Thyroid gland (tissue), 4 donors: ENCODE measurements around the gene TAT. TPM values are rescaled to one million over a fixed set of nuclear protein-coding genes. Genes with fewer than 3 reads are reported as not detected.
"Not testable (repeated sequence)": the region's sequence is repeated elsewhere in the genome, so short reads cannot be mapped to it uniquely, and the experiment has no call there.

Experiments used
- DNase-seq, 2 donors: peaks; one replicate each; pipeline ENCODE4 v3.0.0-alpha.2; 2019
- H3K27ac ChIP-seq, 3 donors: fragments of 200-600 bp; sonication (generic); 1 replicate in 2 of 3; 2 replicates in 1 of 3; pipeline ENCODE4 v1.5.1; 2016 to 2019; ENCODE audit warnings: mild to moderate bottlenecking in 1 of 3, moderate library complexity in 1 of 3
- H3K27me3 ChIP-seq: fragments of 200-600 bp; sonication (generic); one replicate; pipeline ENCODE4 v1.5.1; 2019
- H3K36me3 ChIP-seq, 2 donors: fragments of 200-600 bp; sonication (generic); one replicate each; pipeline ENCODE4 v1.5.1; 2016 to 2019
- H3K4me1 ChIP-seq, 2 donors: fragments of 200-600 bp; sonication (generic); one replicate each; pipeline ENCODE4 v1.5.1; 2017 to 2019
- H3K4me3 ChIP-seq, 3 donors: fragments of 200-600 bp; sonication (generic); replicated peaks in 1 of 3; 1 replicate in 2 of 3; 2 replicates in 1 of 3; pipeline ENCODE4 v1.5.1; 2016; ENCODE audit warnings: mild to moderate bottlenecking in 1 of 3
- H3K9me3 ChIP-seq: fragments of 200-600 bp; sonication (generic); one replicate; pipeline ENCODE4 v1.5.1; 2017
- POLR2A ChIP-seq, 2 donors: fragments of 450-650 bp; IDR thresholded peaks; one replicate each; pipeline ENCODE4 v1.6.1; 2017; ENCODE audit warnings: antibody characterized with exemption in 2 of 2, mild to moderate bottlenecking in 2 of 2, moderate library complexity in 1 of 2
- WGBS, 2 donors: methylation state at CpG; one replicate each; pipeline ENCODE4 v1.1.5; 2017; 5-methylcytosine and 5-hydroxymethylcytosine counted together
- intact Hi-C: fragments of 100-400 bp; cut with DNase I; formaldehyde crosslinking; loops from one replicate; pipeline ENCODE4 v1.15.1; 2023
- total RNA-seq, 4 donors: library from RNA; depleted of rRNA; stranded (reverse); fragments of >200 nt; gene quantifications; one replicate each; pipeline ENCODE4 v1.2.3, GENCODE V29; 2016
- TF ChIP-seq, protein P1 (sequence below), 6 experiments: fragments of 200-600 bp in 3 of 6; fragments of 450-650 bp in 3 of 6; sonication (generic) in 3 of 6; IDR thresholded peaks; one replicate each; pipeline ENCODE4 v1.5.1; 2016 to 2019; ENCODE audit warnings: antibody characterized with exemption in 6 of 6, mild to moderate bottlenecking in 2 of 6, inconsistent platforms in 1 of 6, moderate library complexity in 1 of 6

Gene TAT
- total RNA-seq, 4 donors from 2014 or later, result not detected

DNA sequence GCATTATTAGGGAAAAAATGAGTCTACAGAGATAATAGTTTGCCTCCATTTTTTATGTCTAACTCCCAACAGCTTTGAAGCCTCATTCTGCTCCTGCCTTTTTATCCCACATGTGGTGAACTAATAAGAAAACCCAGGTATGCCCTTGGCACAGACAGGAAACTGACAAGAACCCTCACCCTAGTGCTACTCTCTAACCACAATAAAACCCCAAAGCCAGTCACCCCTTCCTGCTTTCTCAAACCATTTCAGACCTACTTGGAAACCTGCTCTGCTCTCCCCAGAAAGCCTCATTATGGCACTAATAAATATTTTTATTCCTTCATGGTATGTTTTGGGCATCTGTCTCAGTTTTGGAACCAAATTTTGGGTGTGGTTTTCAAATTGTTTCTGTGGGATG lies 45.2 kb upstream of the TAT start:
- Histone ChIP-seq H3K27me3 (no peaks in the 10 kb centered on the region), H3K27ac (no peak overlapping the region), H3K4me1 (peaks cover 0 to 4% of the 10 kb centered on the region in 2 donors), H3K4me3 (no peak overlapping the region), H3K36me3 (no peaks in the 10 kb centered on the region), H3K9me3 (no peaks in the 10 kb centered on the region)
- DNase-seq, result no peak
- TF ChIP-seq, protein P1, sequence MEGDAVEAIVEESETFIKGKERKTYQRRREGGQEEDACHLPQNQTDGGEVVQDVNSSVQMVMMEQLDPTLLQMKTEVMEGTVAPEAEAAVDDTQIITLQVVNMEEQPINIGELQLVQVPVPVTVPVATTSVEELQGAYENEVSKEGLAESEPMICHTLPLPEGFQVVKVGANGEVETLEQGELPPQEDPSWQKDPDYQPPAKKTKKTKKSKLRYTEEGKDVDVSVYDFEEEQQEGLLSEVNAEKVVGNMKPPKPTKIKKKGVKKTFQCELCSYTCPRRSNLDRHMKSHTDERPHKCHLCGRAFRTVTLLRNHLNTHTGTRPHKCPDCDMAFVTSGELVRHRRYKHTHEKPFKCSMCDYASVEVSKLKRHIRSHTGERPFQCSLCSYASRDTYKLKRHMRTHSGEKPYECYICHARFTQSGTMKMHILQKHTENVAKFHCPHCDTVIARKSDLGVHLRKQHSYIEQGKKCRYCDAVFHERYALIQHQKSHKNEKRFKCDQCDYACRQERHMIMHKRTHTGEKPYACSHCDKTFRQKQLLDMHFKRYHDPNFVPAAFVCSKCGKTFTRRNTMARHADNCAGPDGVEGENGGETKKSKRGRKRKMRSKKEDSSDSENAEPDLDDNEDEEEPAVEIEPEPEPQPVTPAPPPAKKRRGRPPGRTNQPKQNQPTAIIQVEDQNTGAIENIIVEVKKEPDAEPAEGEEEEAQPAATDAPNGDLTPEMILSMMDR (IDR thresholded peaks at IDR 0.05), result no peak
- TF ChIP-seq POLR2A (IDR thresholded peaks at IDR 0.05), result no peak
- intact Hi-C loops, result no loop called here

DNA sequence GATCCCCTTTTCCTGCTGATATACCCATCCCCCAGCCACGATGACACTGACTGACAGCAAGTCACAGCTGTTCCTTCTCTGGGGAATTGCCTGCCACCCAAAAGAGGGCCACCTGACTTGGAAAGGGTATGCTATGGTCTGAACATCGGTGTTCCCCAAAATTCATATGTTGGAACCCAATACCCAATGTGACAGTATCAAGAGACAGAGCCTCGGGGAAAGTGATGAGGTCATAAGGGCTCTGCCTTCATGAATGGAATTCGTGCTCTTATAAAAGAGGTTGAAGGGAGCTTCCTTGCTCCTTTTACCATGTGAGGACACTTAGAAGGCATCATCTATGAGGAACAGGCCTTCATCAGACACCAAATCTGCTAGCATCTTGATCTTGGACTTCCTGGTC lies 41.5 kb upstream of the TAT start:
- intact Hi-C loops, result no loop called here
- Histone ChIP-seq H3K27ac (no peak overlapping the region), H3K4me1 (no peaks in the 10 kb centered on the region), H3K36me3 (no peaks in the 10 kb centered on the region), H3K27me3 (no peaks in the 10 kb centered on the region), H3K4me3 (no peak overlapping the region), H3K9me3 (no peaks in the 10 kb centered on the region)
- WGBS, 2 donors, result 79 to 85% methylated on average over 4 of the region's 4 CpGs
- DNase-seq, result no peak
- TF ChIP-seq, protein P1 (IDR thresholded peaks at IDR 0.05), result no peak
- no peak for TF ChIP-seq POLR2A (IDR thresholded peaks at IDR 0.05)

DNA sequence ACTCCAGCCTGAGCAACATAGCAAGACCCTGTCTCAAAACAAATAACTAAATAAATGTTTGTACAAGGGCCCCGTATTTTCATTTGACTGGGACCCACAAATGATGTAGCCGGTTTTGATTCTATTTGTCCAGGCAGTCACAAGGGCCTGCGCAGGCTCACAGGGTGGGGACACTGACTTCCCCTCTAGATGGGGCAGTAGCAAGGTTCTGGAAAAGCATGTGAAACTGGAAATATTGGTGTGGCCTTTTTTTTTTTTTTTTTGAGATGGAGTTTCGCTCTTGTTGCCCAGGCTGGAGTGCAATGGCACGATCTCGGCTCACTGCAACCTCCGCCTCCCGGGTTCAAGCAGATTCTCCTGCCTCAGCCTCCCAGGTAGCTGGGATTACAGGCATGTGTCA lies 38.1 kb upstream of the TAT start:
- H3K4me1 ChIP-seq, DNase-seq, H3K27me3 ChIP-seq, H3K9me3 ChIP-seq, H3K27ac ChIP-seq, H3K4me3 ChIP-seq, H3K36me3 ChIP-seq, intact Hi-C loops: not testable (repeated sequence)
- 85 to 89% methylated on average over 8 of the region's 8 CpGs for WGBS, 2 donors

DNA sequence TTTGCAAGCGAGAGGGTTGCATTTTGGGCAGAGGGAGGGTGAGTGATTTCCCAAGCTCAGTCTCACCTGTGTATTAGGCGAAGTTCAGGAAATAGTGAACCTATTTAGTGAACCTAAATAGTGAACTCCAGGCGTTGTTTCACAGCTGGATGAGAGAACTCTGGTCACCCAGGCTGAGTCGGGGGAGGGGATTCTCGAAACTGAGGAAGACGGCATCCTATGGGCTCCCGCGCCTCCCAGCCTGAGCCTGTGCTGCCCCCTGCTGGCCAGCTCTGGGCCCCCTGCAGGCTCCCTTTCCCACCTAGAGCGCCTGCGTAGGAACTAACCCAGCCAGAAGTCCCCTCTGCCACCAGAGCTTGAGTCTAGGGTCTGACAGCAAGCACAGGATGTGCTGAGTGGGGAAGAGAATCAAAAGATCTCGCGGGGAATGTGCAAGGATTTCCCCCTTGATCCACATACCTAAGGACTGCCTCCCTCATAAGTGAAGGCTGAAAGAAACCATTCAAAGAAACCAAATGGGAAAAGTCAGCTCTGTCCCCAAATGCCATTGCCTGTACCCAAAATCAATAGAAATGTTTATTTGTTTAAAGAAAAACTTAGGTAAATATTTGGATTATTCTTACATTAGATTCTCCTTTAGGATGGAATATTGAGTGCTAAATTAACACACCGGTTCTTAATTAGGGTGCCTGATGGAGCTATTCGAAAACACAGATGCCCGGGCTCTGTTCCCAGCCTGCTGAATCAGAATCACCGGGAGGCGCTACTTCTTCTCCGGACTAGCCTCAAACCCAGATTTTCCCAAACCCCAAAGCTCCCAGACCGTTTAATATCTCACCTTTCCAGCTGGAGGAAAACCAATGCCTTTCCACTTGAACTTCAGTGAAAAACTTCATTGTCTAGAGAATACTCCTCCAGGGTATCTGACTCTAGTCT lies 34.3 kb upstream of the TAT start:
- no peaks in the 10 kb centered on the region for H3K27me3 ChIP-seq
- intact Hi-C loops, result loop anchor here (2.0 kb wide), 1 partner anchor 198 kb away; no protein-coding TSS in a partner anchor
- no peak overlapping the region for H3K27ac ChIP-seq
- H3K9me3 ChIP-seq, result no peaks in the 10 kb centered on the region
- WGBS, 2 donors, result 14 to 16% methylated on average over 18 to 19 of the region's 19 CpGs
- DNase-seq, result peak; percentile 75 to 76
- H3K36me3 ChIP-seq, result no peaks in the 10 kb centered on the region
- peaks cover 0 to 6% of the 10 kb centered on the region in 2 donors for H3K4me1 ChIP-seq
- H3K4me3 ChIP-seq, result no peak overlapping the region
- no peak for TF ChIP-seq POLR2A (IDR thresholded peaks at IDR 0.05)
- TF ChIP-seq, protein P1 (IDR thresholded peaks at IDR 0.05), result peak; percentile 78 to 93 (median 86)

DNA sequence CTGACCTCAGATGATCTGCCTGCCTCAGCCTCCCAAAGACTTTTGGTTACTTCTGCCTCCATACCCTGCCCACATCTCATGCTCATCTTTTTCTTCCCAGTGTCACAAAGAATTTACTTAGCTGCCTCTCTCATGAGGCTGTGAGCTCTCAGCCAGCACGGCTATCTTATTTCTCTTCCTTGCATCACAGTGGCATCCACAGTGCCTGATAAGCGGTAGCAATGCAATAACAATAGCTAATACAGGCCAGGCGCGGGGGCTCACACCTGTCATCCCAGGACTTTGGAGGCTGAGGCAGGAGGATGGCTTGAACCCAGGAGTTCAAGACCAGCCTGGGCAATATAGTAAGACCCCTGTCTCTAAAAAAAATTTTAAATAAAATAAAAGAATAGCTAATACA lies 33.6 kb upstream of the TAT start:
- Histone ChIP-seq H3K36me3 (no peaks in the 10 kb centered on the region), H3K27me3 (no peaks in the 10 kb centered on the region), H3K9me3 (no peaks in the 10 kb centered on the region), H3K27ac (no peak overlapping the region), H3K4me1 (peaks cover 0 to 6% of the 10 kb centered on the region in 2 donors), H3K4me3 (no peak overlapping the region)
- 77 to 85% methylated on average over 4 of the region's 4 CpGs for WGBS, 2 donors
- DNase-seq, result no peak
- TF ChIP-seq, protein P1 (IDR thresholded peaks at IDR 0.05), result no peak
- intact Hi-C loops, result loop anchor here (2.0 kb wide), 1 partner anchor 198 kb away; no protein-coding TSS in a partner anchor
